H1 (cell line): ENCODE data around the gene RSPH9. TPM values are rescaled to one million over a fixed set of nuclear protein-coding genes. Genes with fewer than 3 reads are reported as not detected.

Experiments used
- CHD2 ChIP-seq: IDR thresholded peaks from 2 replicates; pipeline ENCODE4 v1.6.1; 2012; ENCODE audit warnings: low read length, improper control_type of control experiment
- EZH2 ChIP-seq: fragments of 200-600 bp; sonication (generic); IDR thresholded peaks from 2 replicates; pipeline ENCODE4 v1.7.1; 2012; ENCODE audit warnings: low read depth, mild to moderate bottlenecking, moderate library complexity, low read length, inconsistent platforms; ENCODE audit not compliant: severe bottlenecking
- HDAC2 ChIP-seq, 2 experiments: fragments of 300-600 bp in 1 of 2; sonication (generic) in 1 of 2; IDR thresholded peaks; 2 replicates each; pipeline ENCODE4 v1.6.1; 2011 to 2012; ENCODE audit warnings: low read depth in 2 of 2, low read length in 2 of 2, mild to moderate bottlenecking in 2 of 2, moderate library complexity in 2 of 2, borderline replicate concordance in 1 of 2, inconsistent platforms in 1 of 2
- KDM4A ChIP-seq: IDR thresholded peaks from one replicate; pipeline ENCODE4 v1.7.1; 2012; ENCODE audit warnings: low read depth, mild to moderate bottlenecking, moderate library complexity, low read length, inconsistent platforms; ENCODE audit not compliant: severe bottlenecking
- POLR2A ChIP-seq, 2 experiments: IDR thresholded peaks; 1 replicate in 1 of 2; 2 replicates in 1 of 2; pipeline ENCODE4 v1.6.1; 2011; ENCODE audit warnings: low read depth in 2 of 2, low read length in 2 of 2, mild to moderate bottlenecking in 2 of 2; ENCODE audit errors: control extremely low read depth in 1 of 2
- SIX5 ChIP-seq: IDR thresholded peaks from 2 replicates; pipeline ENCODE4 v1.6.1; 2011; ENCODE audit warnings: mild to moderate bottlenecking, low read depth, low read length
- SP1 ChIP-seq: IDR thresholded peaks from 2 replicates; pipeline ENCODE4 v1.6.1; 2011; ENCODE audit warnings: low read depth, low read length
- TCF12 ChIP-seq: IDR thresholded peaks from 2 replicates; pipeline ENCODE4 v1.6.1; 2011; ENCODE audit warnings: low read depth, mild to moderate bottlenecking, low read length
- polyA plus RNA-seq, 7 experiments: library from polyadenylated mRNA; depleted of rRNA in 3 of 7; stranded (reverse) in 5 of 7; unstranded in 2 of 7; fragments of >200 nt in 5 of 7; fragments of 200-250 nt in 2 of 7; gene quantifications; 1 replicate in 5 of 7; 2 replicates in 1 of 7; 4 replicates in 1 of 7; pipeline versions ENCODE4 v1.2.1 to v1.2.3, GENCODE V29; 2011 to 2013; ENCODE audit warnings: missing spikeins in 2 of 7, mixed read lengths in 2 of 7
- total RNA-seq: library from RNA; stranded (reverse); fragmentation: NEBNext Ultra II Directional; extraction: Animal tissue kit (Norgen Biotek cat#: 25700); gene quantifications from 2 replicates; pipeline ENCODE4 v1.2.1, GENCODE V29; 2021

RSPH9 gene
- total and polyA plus RNA-seq, 2 of the 8 experiments (the other 6 are each of a cell fraction or from before 2014, with no cell fraction given): 0.15 to 0.23 TPM

DNA sequence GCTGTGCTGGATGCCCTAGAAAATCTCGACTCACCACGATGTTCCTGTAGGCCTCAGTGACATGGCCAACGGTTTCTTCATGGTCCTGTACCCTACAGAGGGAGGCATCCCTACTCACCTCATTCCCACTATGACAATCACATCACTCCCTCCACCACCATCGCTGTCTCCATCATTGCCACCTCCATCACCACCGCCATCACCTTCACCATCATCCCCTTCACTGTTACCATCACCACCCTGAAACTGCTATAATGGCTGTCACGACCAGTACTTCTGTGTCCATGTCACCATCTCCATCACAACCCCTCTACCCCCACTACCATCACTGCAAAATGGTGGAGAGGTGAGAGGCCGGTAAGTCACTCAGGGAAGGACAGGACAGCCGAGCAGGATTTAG is 72.6 kb downstream of the RSPH9 start (continued):
- TF ChIP-seq KDM4A (no peak), SIX5 (no peak), HDAC2 (IDR thresholded peaks at IDR 0.05; ENCODE audit: borderline replicate concordance in 1 of 2, low read depth in 2 of 2, low read length in 2 of 2) (no peak), CHD2 (no peak), SP1 (no peak), POLR2A (IDR thresholded peaks at IDR 0.05; ENCODE audit: control extremely low read depth in 1 of 2, low read depth in 2 of 2, low read length in 2 of 2) (no peak), TCF12 (no peak), EZH2 (no peak)
